SW480 (cell line): ENCODE results near the gene STEAP3.

Experiments
- DNase-seq: peaks from one replicate; pipeline ENCODE4 v3.0.0-alpha.2; 2016; ENCODE audit warnings: low spot score

The STEAP3 gene

DNA sequence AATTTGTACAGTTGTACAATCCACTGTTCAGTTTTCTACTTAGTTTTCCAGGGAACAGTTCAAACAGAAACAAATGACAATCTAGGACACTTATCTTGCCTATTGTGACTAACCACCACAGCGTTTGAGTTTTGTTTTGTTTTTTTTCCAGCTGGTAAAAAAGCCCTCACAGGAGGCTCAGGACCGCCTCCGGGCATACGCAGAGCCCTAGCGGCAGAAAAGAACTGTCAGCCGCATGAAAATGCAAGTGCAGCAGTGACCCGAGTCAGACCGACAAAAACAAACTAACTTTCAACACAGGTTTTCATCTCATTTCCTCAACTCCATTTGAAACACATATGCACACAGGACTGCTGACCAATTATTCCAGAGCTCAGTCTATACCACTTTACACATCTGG is 68.6 kb downstream of the STEAP3 start:
- DNase-seq = no peak

DNA sequence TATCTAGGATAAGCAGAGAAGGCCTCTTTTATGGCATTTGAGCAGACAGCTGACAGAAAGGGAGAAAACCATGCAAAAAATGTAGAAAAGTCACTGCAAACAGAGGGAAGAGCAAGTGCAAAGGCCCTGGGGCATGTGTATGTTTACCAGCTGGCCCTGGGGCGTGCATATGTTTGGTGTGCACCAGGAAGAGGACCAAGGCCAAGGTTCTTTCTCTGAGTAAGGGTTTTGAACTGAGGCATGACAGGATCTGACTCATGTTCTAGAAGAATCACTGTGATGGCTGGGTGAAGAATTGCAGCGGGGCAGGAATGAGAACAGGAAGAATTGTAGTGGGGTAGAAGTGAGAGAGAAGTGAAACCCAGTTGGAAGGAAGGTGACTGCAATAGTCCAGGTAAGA is 69.6 kb downstream of the STEAP3 start:
- DNase-seq = no peak

DNA sequence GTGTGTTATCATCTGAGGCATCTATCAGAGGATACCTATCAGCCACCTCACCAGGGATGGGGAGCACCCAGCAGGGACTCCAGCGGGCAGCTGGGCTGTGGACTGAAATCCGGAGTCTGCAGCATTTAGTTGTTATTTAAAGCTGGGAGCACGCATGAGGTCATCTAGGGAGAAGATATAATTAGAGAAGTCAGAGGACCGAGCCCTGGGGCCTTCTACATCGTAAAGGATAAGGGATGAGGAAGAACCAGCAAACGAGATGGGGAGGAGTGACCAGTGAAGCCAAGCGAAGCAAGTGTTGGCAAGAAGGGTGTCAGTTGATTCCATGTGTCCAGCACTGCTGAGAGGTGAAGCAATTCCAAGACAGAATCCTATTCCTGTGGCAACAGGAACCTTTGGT is 70.3 kb downstream of the STEAP3 start:
- no peak for DNase-seq

GRCh38 chr2:119294671-119295070 is 71.0 kb downstream of the STEAP3 start:
- no peak for DNase-seq

DNA sequence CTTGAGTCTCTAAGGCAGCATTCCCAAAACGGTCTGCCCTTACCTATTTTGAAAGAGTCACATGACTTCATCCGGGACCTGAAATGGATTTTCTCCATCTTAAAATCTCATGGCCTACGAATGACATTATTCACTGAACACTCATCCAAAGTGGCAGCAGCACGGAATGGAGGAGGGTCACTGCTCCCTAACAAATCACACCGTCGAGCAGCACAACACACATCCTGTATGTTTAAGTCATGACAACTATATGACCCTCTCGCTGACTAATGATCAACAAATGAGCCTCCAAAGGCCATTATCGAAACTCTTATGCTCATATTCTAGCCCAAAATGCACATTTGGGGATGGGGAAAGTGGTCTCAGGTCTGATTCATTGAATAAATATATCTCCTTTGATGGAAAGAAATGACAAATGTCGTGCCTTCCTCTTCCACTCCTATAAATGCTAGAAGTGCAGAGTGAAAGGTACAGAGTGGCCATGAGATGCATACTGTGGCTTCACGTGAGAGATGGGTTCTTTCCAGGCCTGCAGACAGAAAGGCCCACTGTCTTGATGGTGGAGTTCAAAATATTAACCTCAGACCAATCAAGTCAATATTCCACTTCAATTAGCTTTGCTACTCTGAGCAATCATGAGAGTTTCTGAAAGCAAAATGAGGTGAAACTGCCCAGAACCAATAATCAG is 72.2 kb downstream of the STEAP3 start:
- DNase-seq = no peak

DNA sequence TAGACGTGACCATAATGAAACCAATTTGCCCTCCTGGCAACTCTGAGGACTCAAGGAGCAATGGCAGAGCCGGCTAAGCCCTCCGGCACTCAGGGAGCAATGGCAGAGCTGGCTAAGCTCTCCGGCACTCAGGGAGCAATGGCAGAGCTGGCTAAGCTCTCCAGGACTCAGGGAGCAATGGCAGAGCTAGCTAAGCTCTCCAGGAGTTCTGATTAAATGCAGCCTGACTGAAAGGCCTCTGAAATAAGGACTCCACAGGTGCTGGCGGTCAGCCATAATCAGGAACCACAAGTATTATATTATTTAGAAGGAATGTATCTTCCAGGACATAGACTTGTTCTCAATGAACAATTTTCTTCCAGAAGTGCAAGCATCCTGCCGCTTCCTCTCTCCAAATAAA is 77.8 kb downstream of the STEAP3 start:
- DNase-seq = no peak

- DNase-seq = no peak
These were observed 81.2 kb downstream of the STEAP3 start for GRCh38 chr2:119304847-119305246.

DNA sequence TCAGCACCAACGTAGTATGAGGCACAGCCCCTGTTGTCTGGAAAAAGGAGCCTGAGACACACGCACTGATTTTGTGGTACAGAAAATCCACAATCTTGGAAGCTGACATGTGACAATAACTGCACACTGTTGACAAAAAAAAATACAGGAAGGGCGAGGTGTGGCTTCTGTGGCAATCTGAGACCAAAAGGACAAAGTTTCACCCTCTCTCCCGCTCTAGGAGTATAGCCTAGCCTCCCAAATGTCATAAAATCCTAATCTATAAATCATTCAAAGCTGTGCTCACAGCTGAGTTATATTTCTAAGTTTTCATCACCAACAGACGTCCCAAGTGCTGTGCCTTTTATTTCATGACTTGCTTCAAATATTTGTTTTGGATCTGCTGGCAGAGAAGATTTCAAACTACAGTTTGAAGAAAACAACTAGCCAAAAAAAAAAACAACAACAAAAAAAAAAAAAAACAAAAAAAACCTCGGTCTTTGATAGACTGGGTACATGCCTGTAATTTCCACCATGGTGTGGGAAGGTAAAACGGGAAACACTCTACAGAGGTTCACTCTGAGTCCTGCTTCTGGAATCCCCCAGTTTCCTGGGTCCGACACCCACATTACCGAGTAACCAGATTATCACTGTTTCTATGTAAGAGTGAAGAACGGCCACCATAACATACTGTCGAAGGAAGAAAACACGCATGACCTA is 82.0 kb downstream of the STEAP3 start:
- DNase-seq = no peak

- DNase-seq = no peak
These were observed 82.6 kb downstream of the STEAP3 start for GRCh38 chr2:119306196-119306590.

- DNase-seq = no peak
These were observed 83.9 kb downstream of the STEAP3 start for GRCh38 chr2:119307419-119308140.

DNA sequence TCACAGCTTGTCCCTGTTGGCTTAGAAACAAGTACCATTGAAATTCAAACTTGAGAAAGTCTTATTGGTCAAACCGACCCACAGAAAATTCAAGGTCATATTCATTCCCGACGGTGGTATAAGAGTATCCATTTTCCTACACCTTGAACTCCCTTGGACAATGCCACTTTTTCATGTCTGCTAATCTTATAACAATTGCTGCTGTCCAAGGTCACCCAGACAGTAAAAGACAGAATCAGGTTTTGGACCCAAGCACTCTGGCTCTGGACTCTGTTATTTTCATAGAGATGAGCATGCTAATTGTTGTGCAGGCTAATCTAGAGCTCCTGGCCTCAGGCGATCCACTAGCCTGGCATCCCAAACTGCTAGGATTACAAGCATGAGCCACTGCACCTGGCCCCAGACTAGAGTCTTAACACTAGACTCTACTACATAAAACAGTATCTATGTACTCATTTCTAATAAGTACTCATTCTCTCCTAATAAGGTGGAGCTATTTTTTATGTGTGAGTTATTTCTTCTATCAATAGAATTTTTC is 85.2 kb downstream of the STEAP3 start:
- DNase-seq = no peak

- no peak for DNase-seq
These were observed 87.7 kb downstream of the STEAP3 start for GRCh38 chr2:119311371-119311770.

GRCh38 chr2:119311831-119312230 is 88.2 kb downstream of the STEAP3 start:
- DNase-seq = no peak
